Activated T-cell treated with anti-CD3 and anti-CD28 coated beads for 4 hours (primary cell): ENCODE results near the gene HCRTR1.
"Not testable (repeated sequence)": the region's sequence is repeated elsewhere in the genome, so short reads cannot be mapped to it uniquely, and the experiment has no call there.

Experiments used
- DNase-seq: peaks from one replicate; pipeline ENCODE4 v3.0.0-alpha.2; 2020

Gene HCRTR1

DNA sequence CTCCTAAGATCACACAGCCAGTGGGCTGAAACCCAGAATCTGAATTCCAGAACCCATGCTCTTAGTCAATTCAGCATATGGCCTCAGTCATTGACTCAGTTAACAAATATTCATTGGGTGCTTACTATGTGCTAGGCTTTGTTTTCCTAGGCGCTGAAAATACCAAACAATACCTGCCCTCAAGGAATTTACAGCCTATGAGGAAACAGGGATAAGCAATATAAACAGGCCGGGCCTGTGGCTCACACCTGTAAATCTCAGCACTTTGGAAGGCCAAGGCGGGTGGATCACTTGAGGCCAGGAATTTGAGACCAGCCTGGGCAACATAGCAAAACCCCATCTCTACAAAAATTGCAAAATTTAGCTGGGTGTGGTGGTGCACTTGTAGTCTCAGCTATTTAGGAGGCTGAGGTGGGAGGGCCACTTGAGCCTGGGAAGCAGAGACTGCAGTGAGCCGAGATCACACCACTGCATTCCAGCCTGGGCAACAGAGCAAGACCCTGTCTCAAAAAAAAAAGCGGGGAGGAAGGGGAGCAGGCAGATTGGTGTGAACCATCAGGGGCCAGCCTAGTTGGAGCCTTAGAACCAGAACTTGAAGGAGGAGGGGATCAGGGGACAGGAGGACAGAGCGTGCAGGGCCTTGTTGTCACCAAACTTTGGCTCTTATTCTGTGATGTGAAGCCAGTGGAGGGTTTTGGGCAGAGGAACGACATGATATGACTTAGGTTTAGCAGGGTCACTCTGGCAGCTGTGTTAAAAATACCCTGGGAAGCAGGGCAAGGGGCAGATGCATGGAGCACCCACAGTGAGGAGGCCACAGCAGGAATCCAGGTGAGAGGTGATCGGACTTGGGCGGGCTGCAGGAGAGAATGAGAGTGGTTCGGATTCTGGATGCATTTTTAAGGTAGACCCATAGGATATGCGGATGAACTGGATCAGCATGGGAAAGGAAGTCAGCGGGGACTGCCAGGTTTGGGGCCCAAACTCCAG is 35.4 kb upstream of the HCRTR1 start:
- no peak for DNase-seq

DNA sequence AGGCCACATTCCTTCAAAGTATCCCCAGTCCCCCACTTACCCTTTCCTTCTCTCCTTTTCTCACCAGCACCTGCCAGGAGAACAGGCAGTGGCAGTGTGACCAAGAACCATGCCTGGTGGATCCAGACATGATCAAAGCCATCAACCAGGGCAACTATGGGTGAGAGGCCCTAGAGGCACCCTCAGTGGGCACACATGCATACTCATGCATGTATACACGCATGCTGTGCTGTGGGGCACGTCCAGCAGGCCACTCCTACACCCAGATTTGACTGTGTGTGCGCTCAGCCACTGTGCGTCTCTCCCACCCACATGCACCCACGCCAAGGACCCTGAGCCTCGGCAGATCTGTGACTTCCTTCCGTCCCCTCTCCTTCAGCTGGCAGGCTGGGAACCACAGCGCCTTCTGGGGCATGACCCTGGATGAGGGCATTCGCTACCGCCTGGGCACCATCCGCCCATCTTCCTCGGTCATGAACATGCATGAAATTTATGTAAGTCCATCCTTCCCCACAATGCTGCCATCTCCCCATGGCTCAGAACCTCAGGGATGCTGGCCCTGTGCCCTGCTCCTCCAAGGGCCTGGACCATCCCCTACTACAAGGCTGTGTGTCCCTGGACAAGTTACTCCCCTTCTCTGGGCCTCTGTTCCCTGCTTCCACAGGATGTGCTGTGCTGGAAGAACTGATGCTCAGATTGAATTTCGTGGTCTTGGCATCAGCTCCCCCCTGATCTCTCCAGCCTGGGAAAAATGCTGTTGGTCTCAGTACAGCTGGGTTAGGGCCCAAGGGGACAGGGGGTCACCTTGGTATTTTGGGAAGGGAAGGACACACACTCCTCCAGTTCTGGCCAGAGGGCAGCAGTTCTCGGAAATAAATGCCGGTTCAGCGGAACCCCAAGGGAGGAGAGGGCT is 34.2 kb upstream of the HCRTR1 start:
- no peak for DNase-seq

DNA sequence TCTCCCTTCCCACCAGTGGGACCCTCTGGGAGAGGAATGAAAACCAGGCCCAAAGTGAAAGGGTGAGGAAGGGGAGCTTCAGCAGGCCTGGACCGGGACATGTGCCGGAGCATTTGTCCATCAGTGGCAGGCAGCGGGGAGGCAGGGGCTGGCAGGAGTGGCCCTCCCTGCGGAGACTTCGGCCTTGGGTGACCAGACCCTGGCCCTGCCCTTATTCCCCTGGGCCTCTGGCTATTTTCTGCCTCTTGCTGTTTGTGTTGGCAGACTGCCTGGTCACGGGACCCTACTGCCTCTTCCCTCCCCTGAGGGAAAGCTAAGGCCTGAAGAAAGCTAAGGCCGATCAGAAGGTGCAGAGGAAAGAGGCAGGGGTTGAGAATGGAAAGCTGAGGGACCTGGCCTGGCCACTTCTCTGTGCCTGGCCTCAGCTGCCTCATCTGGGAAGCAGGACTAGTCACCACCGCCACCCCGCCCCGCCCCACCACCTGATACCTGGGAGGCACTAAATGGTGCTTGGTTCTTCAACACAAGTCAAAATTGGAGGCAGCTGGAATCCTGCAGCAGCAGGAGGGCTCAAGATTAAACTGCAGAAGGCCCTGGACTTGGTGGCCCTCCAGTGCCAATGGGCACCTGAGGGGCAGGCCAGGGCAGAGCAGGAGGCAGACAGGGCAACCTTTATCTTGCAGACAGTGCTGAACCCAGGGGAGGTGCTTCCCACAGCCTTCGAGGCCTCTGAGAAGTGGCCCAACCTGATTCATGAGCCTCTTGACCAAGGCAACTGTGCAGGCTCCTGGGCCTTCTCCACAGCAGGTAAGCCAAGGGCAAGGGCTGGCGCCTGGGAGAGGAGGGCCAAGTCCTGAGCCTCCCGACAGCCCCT is 33.3 kb upstream of the HCRTR1 start:
- DNase-seq, result no peak

DNA sequence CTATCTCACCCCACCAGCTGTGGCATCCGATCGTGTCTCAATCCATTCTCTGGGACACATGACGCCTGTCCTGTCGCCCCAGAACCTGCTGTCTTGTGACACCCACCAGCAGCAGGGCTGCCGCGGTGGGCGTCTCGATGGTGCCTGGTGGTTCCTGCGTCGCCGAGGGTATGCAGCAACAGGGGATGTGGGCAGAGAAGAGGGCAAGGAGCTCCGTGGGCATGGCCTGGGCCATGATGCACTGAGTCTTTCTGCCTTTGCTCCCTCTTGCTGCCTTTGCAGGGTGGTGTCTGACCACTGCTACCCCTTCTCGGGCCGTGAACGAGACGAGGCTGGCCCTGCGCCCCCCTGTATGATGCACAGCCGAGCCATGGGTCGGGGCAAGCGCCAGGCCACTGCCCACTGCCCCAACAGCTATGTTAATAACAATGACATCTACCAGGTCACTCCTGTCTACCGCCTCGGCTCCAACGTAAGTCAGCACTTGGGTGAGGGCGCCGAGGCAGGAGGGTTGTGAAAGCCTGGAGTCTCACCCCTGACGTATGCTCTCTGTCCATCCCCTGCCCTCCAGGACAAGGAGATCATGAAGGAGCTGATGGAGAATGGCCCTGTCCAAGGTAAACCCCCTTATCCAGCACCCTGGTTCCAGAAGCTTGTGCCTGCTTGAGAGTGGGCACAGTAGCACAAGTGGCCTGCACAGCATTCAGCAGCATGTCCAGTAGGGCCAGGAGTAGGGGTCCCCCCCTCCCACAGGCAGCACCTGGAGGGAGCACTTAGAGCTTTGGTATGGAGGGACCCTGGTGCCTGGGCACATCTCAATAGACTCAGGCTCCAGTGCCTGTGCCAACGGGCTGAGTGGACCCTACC is 32.4 kb upstream of the HCRTR1 start:
- DNase-seq, result no peak

DNA sequence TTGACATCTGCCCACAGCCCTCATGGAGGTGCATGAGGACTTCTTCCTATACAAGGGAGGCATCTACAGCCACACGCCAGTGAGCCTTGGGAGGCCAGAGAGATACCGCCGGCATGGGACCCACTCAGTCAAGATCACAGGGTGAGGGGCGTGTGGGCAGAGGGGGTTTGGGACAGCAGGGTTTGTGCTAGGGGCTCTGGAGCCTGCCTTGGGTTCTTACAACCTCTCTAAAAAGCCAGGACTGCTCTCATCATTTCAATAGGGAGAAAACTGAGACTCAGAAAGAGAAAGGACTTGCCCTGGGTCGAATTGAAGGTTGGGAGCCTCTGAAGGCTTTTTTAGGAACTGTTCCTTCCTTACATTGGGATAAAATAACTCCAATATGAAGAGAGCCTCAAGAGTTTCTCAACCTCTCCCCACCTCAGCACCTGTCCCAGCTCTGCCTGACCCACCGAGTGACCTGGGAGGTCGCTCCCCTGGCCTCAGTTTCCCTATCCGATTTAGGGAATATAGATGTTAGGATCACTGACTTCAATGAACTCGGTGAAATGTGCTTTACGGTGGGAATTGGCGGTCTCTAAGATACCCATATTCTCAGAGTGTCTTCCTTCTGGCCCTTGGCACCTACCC is 31.6 kb upstream of the HCRTR1 start:
- DNase-seq, result no peak

DNA sequence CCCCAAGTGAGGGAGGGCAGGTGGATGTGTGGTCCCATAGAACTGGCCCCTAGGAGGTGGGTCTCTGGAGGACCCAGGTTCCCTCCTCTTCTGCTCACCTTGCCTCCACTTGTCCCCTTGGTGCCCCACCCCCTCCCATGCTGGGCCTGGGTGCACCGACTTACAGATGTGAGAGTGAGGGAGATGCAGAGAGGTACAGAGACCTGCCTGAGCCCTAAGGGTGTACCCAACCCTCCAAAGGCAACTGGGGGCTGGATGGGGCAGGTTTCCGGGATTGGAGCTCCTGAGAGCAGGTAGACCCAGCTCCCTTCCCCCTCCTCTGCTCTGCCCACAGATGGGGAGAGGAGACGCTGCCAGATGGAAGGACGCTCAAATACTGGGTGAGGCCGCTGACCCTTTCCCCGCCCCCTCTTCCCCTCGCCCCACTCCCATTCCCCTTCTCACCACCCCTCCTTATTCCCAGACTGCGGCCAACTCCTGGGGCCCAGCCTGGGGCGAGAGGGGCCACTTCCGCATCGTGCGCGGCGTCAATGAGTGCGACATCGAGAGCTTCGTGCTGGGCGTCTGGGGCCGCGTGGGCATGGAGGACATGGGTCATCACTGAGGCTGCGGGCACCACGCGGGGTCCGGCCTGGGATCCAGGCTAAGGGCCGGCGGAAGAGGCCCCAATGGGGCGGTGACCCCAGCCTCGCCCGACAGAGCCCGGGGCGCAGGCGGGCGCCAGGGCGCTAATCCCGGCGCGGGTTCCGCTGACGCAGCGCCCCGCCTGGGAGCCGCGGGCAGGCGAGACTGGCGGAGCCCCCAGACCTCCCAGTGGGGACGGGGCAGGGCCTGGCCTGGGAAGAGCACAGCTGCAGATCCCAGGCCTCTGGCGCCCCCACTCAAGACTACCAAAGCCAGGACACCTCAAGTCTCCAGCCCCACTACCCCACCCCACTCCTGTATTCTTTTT is 30.8 kb upstream of the HCRTR1 start:
- no peak for DNase-seq

DNA sequence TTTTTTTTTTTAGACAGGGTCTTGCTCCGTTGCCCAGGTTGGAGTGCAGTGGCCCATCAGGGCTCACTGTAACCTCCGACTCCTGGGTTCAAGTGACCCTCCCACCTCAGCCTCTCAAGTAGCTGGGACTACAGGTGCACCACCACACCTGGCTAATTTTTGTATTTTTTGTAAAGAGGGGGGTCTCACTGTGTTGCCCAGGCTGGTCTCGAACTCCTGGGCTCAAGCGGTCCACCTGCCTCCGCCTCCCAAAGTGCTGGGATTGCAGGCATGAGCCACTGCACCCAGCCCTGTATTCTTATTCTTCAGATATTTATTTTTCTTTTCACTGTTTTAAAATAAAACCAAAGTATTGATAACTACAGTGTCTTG is 30.2 kb upstream of the HCRTR1 start:
- DNase-seq, result not testable (repeated sequence)

DNA sequence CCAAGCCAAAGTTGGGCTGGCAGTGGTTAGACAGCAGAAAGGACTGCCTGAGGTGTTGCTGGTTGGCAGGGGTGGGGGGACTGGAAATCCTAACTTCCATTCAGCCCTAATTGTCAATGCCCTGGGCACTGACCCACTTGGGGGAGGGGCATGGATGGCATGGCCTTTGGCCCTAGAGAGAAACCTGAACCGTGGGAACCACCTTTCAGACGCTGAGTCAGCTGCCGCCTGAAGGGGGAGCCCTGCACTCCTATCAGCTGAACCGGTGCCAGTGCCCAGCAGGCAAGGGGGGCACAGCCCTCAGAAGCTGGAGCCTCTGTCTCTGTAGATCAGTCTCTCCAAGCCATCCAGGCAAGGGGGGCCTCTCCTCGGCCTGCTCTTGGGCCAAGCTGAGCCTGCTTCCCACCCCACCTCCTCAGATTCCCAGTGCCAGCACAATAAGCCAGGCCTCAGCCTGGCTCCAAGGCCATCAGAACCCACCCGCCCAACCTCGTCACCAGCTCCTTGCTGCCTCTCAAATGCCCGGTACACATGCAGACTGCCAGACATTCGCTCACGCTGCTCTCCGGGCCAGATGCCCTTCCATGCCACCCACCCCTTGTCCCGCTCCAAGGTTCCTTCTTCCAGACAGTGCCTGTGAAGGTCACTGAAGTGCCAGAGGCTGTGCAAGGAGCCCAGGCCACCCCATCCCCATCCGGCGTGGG is 29.6 kb upstream of the HCRTR1 start:
- DNase-seq, result peak; percentile 17

DNA sequence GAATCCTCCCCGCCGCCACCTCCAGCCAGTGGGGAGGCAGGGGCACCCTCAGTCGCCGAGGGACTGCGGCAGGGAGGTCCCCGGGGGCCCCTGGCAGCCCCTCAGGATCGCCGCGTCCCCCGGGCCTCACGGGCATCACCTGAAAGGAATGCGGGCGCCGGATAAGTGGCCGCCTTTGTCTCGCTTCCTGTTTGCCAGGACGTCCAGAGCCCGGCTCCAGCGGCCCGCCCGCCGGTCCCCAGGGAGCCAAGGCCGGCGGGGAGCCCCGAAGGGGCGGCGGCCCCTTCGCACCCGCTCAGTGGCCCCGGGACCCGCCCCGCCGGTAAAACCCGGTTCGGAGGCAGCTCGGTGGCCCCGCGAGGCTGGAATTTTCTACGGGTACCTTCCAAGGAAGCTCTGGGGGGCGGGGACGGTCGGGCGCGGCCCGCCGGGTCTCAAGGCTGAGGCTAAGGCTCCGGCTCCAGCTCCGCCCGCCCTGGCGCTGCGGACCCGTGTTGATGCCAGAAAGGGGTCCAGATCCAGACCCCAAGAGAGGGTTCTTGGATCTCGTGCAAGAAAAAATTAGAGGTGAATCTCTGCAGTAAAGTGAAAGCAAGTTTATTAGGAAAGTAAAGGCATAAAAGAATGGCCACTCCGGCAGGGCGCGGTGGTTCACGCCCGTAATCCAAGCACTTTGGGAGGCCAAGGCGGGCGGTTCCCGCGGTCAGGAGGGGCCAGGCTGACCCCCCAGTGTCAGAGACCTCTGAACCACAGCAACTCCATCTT is 28.6 kb upstream of the HCRTR1 start:
- no peak for DNase-seq

DNA sequence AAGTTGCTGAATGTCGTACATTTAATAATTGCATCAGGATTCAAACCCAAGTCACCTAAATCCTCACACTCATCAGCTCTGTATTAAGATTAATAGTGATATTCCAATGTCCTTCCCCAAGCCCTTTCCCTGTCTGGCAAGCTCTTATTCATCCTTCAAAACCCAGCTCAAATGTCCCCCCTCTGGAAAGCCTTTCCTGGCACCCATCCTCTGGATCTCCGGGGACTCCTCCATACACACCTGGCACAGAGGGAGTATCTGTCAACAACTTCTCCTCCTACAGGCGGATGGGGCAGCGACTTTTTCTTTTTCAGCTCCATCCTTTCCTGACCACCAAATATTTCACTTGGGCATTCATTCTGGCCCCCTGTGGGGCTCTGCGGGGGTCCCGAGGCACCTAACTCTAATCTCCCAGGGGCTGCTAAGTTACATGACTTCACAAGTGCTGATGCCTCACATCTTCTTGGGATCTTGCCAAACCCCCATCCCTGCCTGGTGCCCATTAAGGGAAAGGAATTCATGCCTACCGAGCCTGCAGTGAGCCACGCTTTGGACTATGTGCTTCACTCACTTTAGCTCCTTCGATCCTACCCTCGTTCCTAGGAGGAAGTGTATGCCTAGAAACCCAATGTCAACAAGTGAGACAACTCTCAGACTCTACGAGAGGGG is 25.9 kb upstream of the HCRTR1 start:
- no peak for DNase-seq

DNA sequence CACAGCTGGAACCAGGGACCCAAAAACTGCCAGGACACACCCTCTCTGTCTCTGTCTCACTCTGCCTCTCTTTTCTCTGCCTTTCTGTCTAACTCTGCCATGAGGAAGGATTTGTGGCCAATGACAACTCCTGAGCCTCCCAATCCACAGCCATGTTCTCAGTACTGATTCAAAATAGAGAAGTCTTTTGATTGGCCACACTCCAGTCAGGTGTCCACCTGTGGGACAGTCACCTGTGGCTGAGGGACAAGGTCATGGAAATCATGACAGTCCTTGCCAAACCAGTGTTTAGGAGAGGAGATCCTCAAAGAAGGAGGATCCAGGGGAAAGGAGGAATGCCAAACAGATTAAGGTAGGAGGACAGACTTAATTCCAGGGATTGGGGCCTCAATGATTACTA is 25.4 kb upstream of the HCRTR1 start:
- DNase-seq, result no peak

DNA sequence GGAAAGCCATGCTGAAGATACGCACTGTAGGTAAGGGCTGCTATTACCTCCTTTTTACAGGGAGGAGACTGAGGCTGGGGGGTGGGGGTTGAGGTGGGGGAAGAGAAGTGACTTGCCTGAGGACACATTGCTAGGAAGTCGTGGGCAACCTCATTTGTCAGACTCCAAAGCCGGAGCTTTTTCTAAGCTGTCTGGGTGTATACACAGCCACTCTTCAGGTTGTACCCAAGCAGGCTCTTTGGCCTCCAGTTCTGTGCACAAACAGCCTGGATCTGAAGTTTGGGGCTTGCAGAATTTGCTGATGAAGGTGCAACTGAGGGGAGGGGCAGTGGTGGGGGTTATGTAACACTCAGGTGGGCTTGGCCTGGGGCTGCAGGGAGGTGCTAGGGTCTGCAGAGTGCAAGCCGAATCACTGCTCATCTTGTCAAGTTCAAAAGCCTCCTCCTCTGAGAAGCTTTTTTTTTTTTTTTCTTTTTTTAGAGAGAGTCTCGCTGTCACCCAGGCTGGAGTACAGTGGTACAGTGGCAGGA is 24.3 kb upstream of the HCRTR1 start:
- no peak for DNase-seq

DNA sequence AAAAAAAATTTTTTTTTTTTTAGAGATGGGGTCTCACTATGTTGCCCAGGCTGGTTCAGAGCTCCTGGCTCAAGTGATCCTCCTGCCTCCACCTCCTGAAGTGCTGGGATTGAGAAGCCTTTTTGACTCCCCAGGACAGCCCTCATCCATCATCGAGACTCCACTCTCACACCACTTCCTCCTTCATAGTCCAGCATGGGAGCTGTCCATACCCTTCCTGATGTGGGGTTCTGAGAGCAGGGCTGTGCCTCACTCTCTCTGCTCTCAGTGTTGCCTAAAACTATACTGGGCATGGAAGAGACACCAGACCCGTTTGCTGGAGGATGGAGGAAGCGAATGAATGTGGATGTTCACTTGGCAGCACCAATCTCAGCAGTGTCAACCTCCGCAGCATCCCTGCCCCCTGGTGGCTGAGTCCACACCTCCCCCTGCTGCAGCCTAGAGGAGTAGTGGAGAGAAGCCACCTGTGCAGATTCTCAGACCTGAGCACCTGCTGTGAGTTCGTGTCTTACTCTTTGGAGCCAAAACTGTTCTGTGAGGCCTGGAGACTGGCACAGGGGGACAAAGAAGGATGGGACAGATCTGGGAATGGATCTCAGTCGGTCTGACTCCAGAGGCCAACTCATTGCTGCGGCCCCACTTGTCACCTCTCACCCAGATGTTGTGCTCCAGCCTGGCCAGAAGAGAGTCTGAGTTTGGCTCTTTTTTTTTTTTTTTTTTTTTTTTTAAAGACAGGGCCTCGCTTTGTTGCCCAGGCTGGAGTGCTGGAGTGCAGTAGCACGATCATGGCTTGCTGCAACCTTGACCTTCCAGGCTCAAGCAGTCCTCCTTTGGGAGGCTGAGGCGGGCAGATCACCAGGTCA is 23.5 kb upstream of the HCRTR1 start:
- DNase-seq, result peak; percentile 48

DNA sequence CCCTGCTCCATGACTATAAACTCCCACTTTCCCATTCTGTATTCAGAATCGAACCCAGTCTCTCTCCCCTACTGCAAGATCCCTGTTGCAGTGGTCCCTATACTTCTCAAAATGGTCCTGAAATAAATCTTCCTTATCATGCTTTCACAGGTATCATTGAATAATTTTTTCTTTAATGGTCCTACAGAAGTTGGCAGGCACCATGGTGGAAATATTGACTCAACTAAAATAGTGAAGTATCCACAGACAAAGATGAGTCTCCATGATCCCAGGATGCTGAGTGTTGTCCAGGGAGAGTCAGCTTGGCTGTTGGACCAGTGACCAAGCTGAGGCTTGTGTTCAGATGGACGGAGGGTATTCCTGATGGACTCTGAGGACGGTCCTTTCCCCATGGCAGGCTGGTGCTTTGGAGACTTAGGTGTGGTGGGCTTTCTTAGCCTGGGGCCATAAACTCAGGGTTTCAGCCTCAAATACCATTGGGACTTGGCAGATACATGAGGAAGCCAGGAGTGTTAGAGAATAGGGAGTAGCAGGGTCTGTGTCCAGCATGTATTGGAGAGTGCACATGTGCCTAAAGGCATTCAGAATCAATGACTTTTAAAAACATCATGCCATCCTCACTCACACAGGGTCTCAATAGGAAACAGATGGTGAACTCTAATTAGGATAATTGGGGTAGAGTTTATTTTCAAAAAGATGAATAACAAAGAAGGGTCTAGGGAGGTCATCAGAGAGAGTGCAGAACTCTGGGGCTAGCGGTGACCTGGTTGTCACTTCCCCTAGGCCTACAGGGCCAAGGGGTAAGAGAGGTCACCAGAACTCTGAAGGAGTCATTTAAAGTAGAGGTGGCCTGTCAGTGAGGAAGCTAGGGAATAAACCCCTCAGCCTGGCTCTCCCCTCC is 21.4 kb upstream of the HCRTR1 start:
- no peak for DNase-seq

DNA sequence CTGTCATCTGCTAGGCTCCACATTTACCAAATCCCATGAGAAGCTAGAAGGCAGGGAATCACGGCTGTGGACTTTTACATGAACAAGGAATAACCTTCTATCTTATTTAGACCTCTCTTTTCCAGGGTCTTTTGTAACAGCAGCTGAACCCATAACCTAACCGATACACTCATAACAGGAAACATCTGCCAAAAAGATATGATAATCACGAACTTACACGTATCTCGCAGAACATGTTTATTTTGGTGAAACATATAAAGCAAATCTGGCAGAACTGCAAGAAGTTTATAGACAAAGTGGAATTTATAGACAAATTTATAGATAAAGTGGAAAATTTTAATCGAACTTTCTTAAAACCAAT is 20.8 kb upstream of the HCRTR1 start:
- DNase-seq, result no peak

DNA sequence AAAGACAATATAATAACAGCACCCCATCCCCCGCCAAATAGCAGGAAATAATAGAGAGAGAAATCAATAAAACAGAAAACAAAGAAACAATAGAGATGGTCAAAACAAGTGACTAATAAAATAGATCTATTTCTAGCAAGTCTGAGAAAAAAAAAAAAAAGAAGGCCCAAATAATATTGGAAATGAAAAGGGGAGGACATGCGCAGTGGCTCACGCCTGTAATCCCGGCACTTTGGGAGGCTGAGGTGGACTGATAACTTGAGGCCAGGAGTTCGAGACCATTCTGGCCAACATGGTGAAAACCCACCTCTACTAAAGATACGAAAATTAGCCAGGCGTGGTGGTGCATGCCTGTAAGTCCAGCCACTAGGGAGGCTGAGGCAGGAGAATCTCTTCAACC is 18.5 kb upstream of the HCRTR1 start:
- no peak for DNase-seq
